SK-N-SH (cell line): Measurements from ENCODE around the gene SIDT2. TPM values are rescaled to one million over a fixed set of nuclear protein-coding genes. Genes with fewer than 3 reads are reported as not detected.

Experiments used
- CTCF ChIA-PET: fragments of 300-600, 350-600 bp; formaldehyde crosslinking; extraction: SDS; loops from one replicate; lab custom pipeline; 2021; lab: Yijun Ruan, JAX
- POLR2A ChIA-PET: fragments of 350-600 bp; sonication (Branson Sonifier 250); formaldehyde crosslinking; extraction: SDS; loops from one replicate; lab custom pipeline; 2020; ENCODE audit warnings: antibody characterized with exemption, inconsistent platforms; lab: Yijun Ruan, JAX
- DNase-seq: peaks from one replicate; pipeline ENCODE4 v3.0.0; 2012
- H2AFZ ChIP-seq: fragments of 200-600 bp; sonication (generic); 2 replicates; pipeline ENCODE4 v1.8.1; 2016; ENCODE audit warnings: antibody characterized with exemption, mild to moderate bottlenecking, low read depth
- H3F3A ChIP-seq: fragments of 200-600 bp; sonication (generic); replicated peaks from 2 replicates; pipeline ENCODE3; 2016; ENCODE audit warnings: antibody characterized with exemption, mild to moderate bottlenecking; ENCODE audit not compliant: insufficient read depth
- H3K27ac ChIP-seq, 2 experiments: fragments of 200-500 bp in 1 of 2; fragments of 200-600 bp in 1 of 2; sonication (Bioruptor generic) in 1 of 2; sonication (generic), shearing (Covaris generic) in 1 of 2; 2 replicates each; pipeline versions ENCODE4 v1.5.1 to v1.6.1; 2014 to 2016; ENCODE audit warnings: low read depth in 2 of 2, inconsistent platforms in 1 of 2, low read length in 1 of 2, mild to moderate bottlenecking in 1 of 2, mixed read lengths in 1 of 2
- H3K27me3 ChIP-seq: fragments of 200-600 bp; sonication (generic), shearing (Covaris generic); 2 replicates; pipeline ENCODE4 v1.6.1; 2016; ENCODE audit warnings: mixed run types; ENCODE audit not compliant: insufficient read depth
- H3K36me3 ChIP-seq, 2 experiments: fragments of 200-500 bp in 1 of 2; fragments of 200-600 bp in 1 of 2; sonication (Bioruptor generic) in 1 of 2; sonication (generic) in 1 of 2; replicated peaks in 1 of 2; 2 replicates each; pipeline versions ENCODE3 to v1.5.1; 2014 to 2016; ENCODE audit warnings: low read length in 1 of 2, mild to moderate bottlenecking in 1 of 2; ENCODE audit not compliant: insufficient read depth in 2 of 2, control insufficient read depth in 1 of 2
- H3K4me1 ChIP-seq, 2 experiments: fragments of 200-500 bp in 1 of 2; fragments of 200-600 bp in 1 of 2; sonication (Bioruptor generic) in 1 of 2; sonication (generic), shearing (Covaris generic) in 1 of 2; 2 replicates each; pipeline versions ENCODE4 v1.5.1 to v1.6.1; 2014 to 2016; ENCODE audit warnings: low read depth in 1 of 2, low read length in 1 of 2, mixed run types in 1 of 2; ENCODE audit not compliant: insufficient read depth in 2 of 2, control insufficient read depth in 1 of 2
- H3K4me2 ChIP-seq: fragments of 200-600 bp; sonication (generic), shearing (Covaris generic); 2 replicates; pipeline ENCODE4 v1.6.1; 2017; ENCODE audit warnings: mixed run types
- H3K4me3 ChIP-seq, 2 experiments: fragments of 200-500 bp in 1 of 2; fragments of 200-600 bp in 1 of 2; sonication (Bioruptor generic) in 1 of 2; sonication (generic), shearing (Covaris generic) in 1 of 2; 2 replicates each; pipeline versions ENCODE4 v1.5.1 to v1.8.1; 2014 to 2016; ENCODE audit warnings: low read depth in 2 of 2, inconsistent platforms in 1 of 2, low read length in 1 of 2, mild to moderate bottlenecking in 1 of 2, mixed read lengths in 1 of 2, moderate library complexity in 1 of 2
- H3K79me2 ChIP-seq: fragments of 200-600 bp; sonication (generic); 2 replicates; pipeline ENCODE4 v1.8.1; 2017; ENCODE audit warnings: mild to moderate bottlenecking; ENCODE audit not compliant: insufficient read depth
- H3K9ac ChIP-seq: fragments of 200-600 bp; sonication (generic); 2 replicates; pipeline ENCODE4 v1.6.1; 2017; ENCODE audit warnings: mixed run types
- H3K9me2 ChIP-seq: fragments of 200-600 bp; sonication (generic); 2 replicates; pipeline ENCODE4 v1.6.1; 2017; ENCODE audit warnings: mixed run types
- H3K9me3 ChIP-seq: fragments of 200-600 bp; sonication (generic); 2 replicates; pipeline ENCODE4 v1.6.1; 2017; ENCODE audit warnings: mixed run types, mild to moderate bottlenecking, moderate library complexity
- H4K20me1 ChIP-seq: fragments of 200-600 bp; sonication (generic); 2 replicates; pipeline ENCODE4 v1.6.1; 2017; ENCODE audit warnings: mild to moderate bottlenecking, mixed run types; ENCODE audit not compliant: insufficient read depth
- CTCF ChIP-seq: fragments of 200-600 bp; sonication (generic); IDR thresholded peaks from 2 replicates; pipeline ENCODE4 v1.6.1; 2017; ENCODE audit warnings: antibody characterized with exemption, mild to moderate bottlenecking, moderate library complexity
- ELF1 ChIP-seq: IDR thresholded peaks from 2 replicates; pipeline ENCODE4 v1.4.0; 2012
- EZH2phosphoT487 ChIP-seq: fragments of 200-600 bp; sonication (generic); IDR thresholded peaks from 2 replicates; pipeline ENCODE4 v1.6.1; 2017; ENCODE audit warnings: low read depth, mixed run types, mild to moderate bottlenecking, antibody characterized with exemption, moderate library complexity, borderline replicate concordance
- FOSL2 ChIP-seq: IDR thresholded peaks from 2 replicates; pipeline ENCODE4 v1.4.0; 2012; ENCODE audit warnings: low read depth, mild to moderate bottlenecking, moderate library complexity, borderline replicate concordance
- FOXJ3 ChIP-seq: sonication (generic); formaldehyde crosslinking; IDR thresholded peaks from 2 replicates; pipeline ENCODE4 v1.5.1; 2020; ENCODE audit warnings: mild to moderate bottlenecking, missing genetic modification reagents
- FOXM1 ChIP-seq: IDR thresholded peaks from 2 replicates; pipeline ENCODE4 v1.4.0; 2012; ENCODE audit warnings: low read depth, mild to moderate bottlenecking
- IRF3 ChIP-seq: fragments of 150-350 bp; IDR thresholded peaks from 2 replicates; pipeline ENCODE4 v1.6.1; 2016; ENCODE audit warnings: mild to moderate bottlenecking, low read depth, low read length
- MAX ChIP-seq: IDR thresholded peaks from 2 replicates; pipeline ENCODE4 v1.4.0; 2012; ENCODE audit warnings: low read depth
- NFIC ChIP-seq: IDR thresholded peaks from 2 replicates; pipeline ENCODE4 v1.4.0; 2012; ENCODE audit warnings: borderline replicate concordance
- PBX3 ChIP-seq: IDR thresholded peaks from 2 replicates; pipeline ENCODE4; 2012
- RCOR1 ChIP-seq: fragments of 150-350 bp; IDR thresholded peaks from 2 replicates; pipeline ENCODE4 v1.6.1; 2017; ENCODE audit warnings: antibody characterized with exemption, low read length
- SIN3A ChIP-seq: IDR thresholded peaks from 2 replicates; pipeline ENCODE4 v1.6.1; 2012; ENCODE audit warnings: low read depth, mild to moderate bottlenecking, low read length, moderate library complexity, borderline replicate concordance
- SMC3 ChIP-seq: IDR thresholded peaks from 2 replicates; pipeline ENCODE4 v1.6.1; 2012; ENCODE audit warnings: low read depth, low read length, improper control_type of control experiment
- TAF1 ChIP-seq: IDR thresholded peaks from 2 replicates; pipeline ENCODE4 v1.6.1; 2012; ENCODE audit warnings: low read depth, mild to moderate bottlenecking, low read length, moderate library complexity, borderline replicate concordance
- TEAD4 ChIP-seq: IDR thresholded peaks from 2 replicates; pipeline ENCODE4 v1.4.0; 2012; ENCODE audit warnings: mild to moderate bottlenecking, borderline replicate concordance; ENCODE audit not compliant: insufficient read depth
- USF1 ChIP-seq: IDR thresholded peaks from 2 replicates; pipeline ENCODE4 v1.4.0; 2012; ENCODE audit warnings: low read depth, borderline replicate concordance
- USF2 ChIP-seq: fragments of 150-350 bp; IDR thresholded peaks from 2 replicates; pipeline ENCODE4 v1.6.1; 2017; ENCODE audit warnings: antibody characterized with exemption, low read length, low read depth, borderline replicate concordance
- YY1 ChIP-seq: IDR thresholded peaks from 2 replicates; pipeline ENCODE4 v1.4.0; 2012; ENCODE audit warnings: low read depth, mild to moderate bottlenecking
- WGBS: methylation state at CpG from one replicate; pipeline ENCODE4 v1.1.6; 2017; ENCODE audit warnings: low lambda C conversion rate; 5-methylcytosine and 5-hydroxymethylcytosine counted together
- polyA plus RNA-seq, 3 experiments: library from polyadenylated mRNA; depleted of rRNA; stranded (reverse); fragments of >200 nt; gene quantifications; 2 replicates each; pipeline ENCODE4 v1.2.3, GENCODE V29; 2012
- TF ChIP-seq, protein P1 (sequence below): IDR thresholded peaks from 2 replicates; pipeline ENCODE4 v1.4.0; 2012; ENCODE audit warnings: low read depth, borderline replicate concordance

SIDT2 gene
- polyA plus RNA-seq, 1 of the 3 experiments (the other 2 are of a cell fraction): 17.5 TPM

DNA sequence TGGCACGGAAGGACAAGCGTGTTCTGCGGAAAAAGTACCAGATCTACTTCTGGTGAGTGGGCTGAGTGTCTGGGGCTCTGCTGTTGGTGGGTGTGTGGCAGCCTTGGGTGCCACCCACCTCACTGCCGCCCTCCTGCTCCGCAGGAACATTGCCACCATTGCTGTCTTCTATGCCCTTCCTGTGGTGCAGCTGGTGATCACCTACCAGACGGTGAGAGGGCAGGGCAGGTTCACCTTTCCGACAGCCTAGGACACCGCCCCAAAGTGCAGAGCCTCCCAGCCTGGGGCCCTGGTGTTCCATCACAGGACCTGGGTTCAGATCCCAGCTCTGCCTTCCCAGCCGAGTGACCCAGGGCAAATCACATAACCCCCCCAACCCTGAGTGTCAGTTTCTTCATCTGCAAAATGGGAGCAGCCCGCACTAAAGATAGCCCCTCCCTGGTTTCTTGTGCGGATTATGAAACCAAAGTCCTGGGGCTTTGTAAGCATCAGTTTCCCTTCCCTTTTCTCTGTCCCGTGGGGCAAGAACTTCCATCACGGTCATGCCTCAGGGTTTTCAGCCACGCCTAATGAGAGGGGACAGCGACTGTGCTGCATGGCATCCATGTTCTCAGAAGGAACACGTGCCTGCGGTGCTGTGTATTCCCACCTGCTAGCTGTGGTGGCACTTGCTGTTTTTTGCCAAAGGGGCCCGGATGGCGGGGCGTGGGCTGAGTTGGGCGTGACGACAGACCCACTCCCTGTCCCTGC lies 10.8 kb downstream of the SIDT2 start:
- peaks cover 0 to 17% of the 10 kb centered on the region in 2 experiments for H3K36me3 ChIP-seq
- no peak for DNase-seq
- ChIA-PET POLR2A (no interaction called here), CTCF (interaction anchor here (1.5 kb wide), 1 partner anchor 13 kb away, joined by 3 read pairs; no protein-coding TSS in a partner anchor)
- no peak for TF ChIP-seq TAF1
- TF ChIP-seq EZH2phosphoT487: no peak
- no peak for TF ChIP-seq ELF1
- no peak for TF ChIP-seq NFIC
- no peak for TF ChIP-seq PBX3
- TF ChIP-seq SMC3: no peak
- no peak for TF ChIP-seq TEAD4
- no peak for TF ChIP-seq RCOR1
- TF ChIP-seq FOXM1: no peak
- no peak for TF ChIP-seq USF1
- TF ChIP-seq FOSL2: no peak
- no peak for TF ChIP-seq USF2
- no peak for TF ChIP-seq IRF3
- TF ChIP-seq CTCF: no peak
- no peak for TF ChIP-seq SIN3A
- TF ChIP-seq YY1: no peak
- TF ChIP-seq, protein P1, sequence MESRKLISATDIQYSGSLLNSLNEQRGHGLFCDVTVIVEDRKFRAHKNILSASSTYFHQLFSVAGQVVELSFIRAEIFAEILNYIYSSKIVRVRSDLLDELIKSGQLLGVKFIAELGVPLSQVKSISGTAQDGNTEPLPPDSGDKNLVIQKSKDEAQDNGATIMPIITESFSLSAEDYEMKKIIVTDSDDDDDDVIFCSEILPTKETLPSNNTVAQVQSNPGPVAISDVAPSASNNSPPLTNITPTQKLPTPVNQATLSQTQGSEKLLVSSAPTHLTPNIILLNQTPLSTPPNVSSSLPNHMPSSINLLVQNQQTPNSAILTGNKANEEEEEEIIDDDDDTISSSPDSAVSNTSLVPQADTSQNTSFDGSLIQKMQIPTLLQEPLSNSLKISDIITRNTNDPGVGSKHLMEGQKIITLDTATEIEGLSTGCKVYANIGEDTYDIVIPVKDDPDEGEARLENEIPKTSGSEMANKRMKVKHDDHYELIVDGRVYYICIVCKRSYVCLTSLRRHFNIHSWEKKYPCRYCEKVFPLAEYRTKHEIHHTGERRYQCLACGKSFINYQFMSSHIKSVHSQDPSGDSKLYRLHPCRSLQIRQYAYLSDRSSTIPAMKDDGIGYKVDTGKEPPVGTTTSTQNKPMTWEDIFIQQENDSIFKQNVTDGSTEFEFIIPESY: no peak
- no peak for TF ChIP-seq MAX
- no peak for TF ChIP-seq FOXJ3 (CRISPR knock-in tag)
- TF ChIP-seq, all 33 proteins: peak for 0
- H4K20me1 ChIP-seq: no peaks in the 10 kb centered on the region
- no peak overlapping the region for H3K4me2 ChIP-seq
- no peak overlapping the region for H3K27ac ChIP-seq
- no peak overlapping the region for H3K4me3 ChIP-seq
- no peaks in the 10 kb centered on the region for H3K9me3 ChIP-seq
- no peak overlapping the region for H2AFZ ChIP-seq
- no peak overlapping the region for H3K9ac ChIP-seq
- H3K4me1 ChIP-seq: no peaks in the 10 kb centered on the region
- no peaks in the 10 kb centered on the region for H3K79me2 ChIP-seq
- H3K27me3 ChIP-seq: no peaks in the 10 kb centered on the region
- no peaks in the 10 kb centered on the region for H3F3A ChIP-seq
- 93% methylated on average over 17 of the region's 22 CpGs for WGBS
- no peaks in the 10 kb centered on the region for H3K9me2 ChIP-seq
